Astrocyte (in vitro differentiated cells and primary cell): ENCODE data around the gene BICDL2.

Source experiments
- EZH2 ChIP-seq: IDR thresholded peaks from 2 replicates; pipeline ENCODE4 v1.6.1; 2012; ENCODE audit warnings: mild to moderate bottlenecking, low read length, inconsistent platforms; ENCODE audit not compliant: insufficient read depth
- TF ChIP-seq, protein P1 (sequence below): IDR thresholded peaks from 2 replicates; pipeline ENCODE4 v1.5.1; 2011; ENCODE audit warnings: low read depth, mild to moderate bottlenecking, inconsistent platforms, low read length, moderate library complexity; ENCODE audit not compliant: insufficient read depth

DNA sequence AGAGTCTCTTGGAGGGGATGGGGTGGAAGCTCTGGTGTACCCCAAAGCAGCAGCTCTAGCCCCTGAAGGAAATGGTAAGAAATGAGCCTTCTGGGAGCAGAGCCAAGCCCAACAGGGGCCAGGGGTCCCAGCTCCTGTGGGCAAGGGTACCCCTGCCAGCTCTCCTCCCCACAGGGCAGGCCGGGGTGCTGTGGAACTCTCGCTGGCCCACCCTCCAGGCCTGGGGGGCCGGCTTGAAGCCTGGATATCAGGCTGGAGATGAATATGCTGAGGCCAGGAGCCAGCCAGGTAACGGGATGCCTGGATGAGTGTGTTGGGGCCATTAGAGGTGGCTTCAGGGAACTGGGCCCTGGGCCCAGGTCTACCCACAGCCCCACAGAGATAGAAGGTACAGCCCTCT is 36.2 kb downstream of the BICDL2 start:
- TF ChIP-seq, protein P1, sequence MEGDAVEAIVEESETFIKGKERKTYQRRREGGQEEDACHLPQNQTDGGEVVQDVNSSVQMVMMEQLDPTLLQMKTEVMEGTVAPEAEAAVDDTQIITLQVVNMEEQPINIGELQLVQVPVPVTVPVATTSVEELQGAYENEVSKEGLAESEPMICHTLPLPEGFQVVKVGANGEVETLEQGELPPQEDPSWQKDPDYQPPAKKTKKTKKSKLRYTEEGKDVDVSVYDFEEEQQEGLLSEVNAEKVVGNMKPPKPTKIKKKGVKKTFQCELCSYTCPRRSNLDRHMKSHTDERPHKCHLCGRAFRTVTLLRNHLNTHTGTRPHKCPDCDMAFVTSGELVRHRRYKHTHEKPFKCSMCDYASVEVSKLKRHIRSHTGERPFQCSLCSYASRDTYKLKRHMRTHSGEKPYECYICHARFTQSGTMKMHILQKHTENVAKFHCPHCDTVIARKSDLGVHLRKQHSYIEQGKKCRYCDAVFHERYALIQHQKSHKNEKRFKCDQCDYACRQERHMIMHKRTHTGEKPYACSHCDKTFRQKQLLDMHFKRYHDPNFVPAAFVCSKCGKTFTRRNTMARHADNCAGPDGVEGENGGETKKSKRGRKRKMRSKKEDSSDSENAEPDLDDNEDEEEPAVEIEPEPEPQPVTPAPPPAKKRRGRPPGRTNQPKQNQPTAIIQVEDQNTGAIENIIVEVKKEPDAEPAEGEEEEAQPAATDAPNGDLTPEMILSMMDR, result no peak
- TF ChIP-seq EZH2, result no peak
